GM18909 (cell line): ENCODE measurements around the gene ELMOD3.
"Not testable (repeated sequence)": the region's sequence is repeated elsewhere in the genome, so short reads cannot be mapped to it uniquely, and the experiment has no call there.

Experiments
- ATAC-seq: cut with Tn5 transposase; IDR thresholded peaks from one replicate; pipeline ENCODE4 v1.9.1; 2021; ENCODE audit warnings: mild to moderate bottlenecking; ENCODE audit not compliant: unreplicated experiment, poor library complexity

Gene ELMOD3

GRCh38 chr2:85354286-85355072, at the start of gene ELMOD3, which contains the start of gene RETSAT:
TSS of gene ELMOD3 (plus strand) at chr2:85354769. CDS start at chr2:85357199, 2,430 bp downstream.
TSS of gene RETSAT (minus strand) at chr2:85354528. CDS start at chr2:85354507, 21 bp downstream.
- ATAC-seq, result peak; percentile 97

DNA sequence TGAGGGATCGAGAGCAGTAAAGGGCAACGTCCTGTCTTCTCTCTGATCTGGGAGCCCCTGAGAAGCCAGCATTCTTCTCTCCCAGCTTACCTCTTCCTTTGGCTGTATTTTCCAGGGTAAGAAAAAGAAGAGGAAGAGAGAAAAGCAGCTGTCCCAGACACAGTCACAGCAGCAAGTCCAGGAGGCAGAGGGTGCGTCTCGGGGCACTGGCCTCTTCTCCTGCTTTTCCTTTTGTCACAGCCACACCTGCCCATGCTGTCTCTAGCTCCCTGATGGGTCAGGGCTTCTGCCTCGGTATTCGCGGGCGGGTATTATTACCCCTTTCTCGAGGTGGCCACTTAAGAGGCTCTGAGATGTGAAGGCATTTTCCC, 47.1 kb upstream of the ELMOD3 start:
- ATAC-seq, result no peak

- ATAC-seq, result no peak
These were observed 46.4 kb upstream of the ELMOD3 start for GRCh38 chr2:85308201-85308600.

DNA sequence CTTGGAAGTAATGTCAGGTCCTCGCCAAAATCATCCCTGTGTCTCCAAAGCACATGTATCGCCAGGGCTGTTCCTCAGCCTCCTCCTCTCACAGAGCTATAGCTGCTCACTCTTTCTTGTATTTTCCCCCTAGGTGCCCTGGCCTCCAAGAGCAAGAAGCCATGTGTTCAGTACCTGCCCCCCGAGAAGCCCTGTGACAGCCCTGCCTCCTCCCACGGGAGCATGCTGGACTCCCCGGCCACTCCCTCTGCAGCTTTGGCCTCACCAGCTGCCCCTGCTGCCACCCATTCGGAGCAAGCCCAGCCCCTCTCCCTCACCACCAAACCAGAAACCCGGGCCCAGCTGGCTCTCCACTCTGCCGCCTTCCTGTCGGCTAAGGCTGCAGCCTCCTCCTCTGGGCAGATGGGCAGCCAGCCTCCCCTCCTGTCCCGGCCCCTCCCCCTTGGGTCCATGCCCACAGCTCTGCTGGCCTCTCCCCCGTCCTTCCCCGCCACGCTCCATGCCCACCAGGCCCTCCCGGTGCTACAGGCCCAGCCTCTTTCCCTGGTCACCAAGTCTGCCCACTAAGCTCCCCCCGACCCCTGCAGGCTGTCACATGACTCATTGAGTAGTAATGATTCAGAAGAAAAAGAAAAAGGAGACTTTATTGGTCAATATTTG, 45.5 kb upstream of the ELMOD3 start:
- ATAC-seq, result no peak

DNA sequence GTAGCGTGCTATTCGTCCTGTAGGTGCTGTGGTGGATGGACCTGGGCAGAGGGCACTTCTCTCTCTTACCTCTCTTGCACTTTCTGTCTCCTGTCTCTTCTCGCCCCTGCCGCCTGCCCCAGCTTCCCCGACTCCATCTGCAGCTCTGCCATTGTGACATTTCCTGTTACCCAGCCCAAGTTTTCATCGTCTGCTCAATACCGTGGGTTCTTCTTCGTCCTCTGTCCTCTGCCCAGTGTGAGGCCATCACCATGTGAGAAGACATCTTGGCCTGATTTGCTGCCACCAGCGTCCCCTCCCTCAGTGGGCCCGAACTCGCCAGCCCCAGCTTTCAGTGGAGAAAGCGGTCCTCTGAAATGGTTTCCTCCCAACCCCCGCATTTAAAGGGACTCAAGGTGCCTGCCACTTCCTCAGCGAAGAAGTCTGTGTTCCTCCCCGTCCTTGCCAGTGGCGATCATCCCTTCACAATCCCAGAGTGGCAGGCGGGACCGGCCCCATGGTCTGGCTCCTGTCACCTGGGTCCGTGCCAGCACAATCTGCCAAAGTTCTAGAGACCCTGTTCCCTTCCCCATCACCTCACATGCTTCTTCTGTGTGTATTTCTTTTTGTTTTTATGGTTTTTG, 44.8 kb upstream of the ELMOD3 start:
- ATAC-seq, result no peak

- peak; percentile 57 for ATAC-seq
These were observed 44.2 kb upstream of the ELMOD3 start for GRCh38 chr2:85310330-85310729.

DNA sequence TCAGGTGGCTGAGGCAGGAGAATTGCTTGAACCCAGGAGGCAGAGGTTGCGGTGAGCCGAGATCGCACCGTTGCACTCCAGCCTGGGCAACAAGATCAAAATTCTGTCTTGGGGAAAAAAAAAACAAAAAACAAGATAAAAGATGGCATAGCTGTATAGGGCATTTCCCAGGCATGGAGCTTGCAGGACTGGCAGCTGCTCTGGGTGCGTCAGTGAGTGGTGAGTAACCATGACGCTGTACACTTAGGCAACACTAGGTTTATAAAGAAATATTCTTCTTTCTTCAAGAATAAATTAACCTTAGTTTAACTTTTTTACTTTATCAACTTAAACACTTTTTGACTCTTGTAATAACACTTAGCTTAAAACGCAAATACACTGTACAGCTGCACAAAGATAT, 42.2 kb upstream of the ELMOD3 start:
- no peak for ATAC-seq

DNA sequence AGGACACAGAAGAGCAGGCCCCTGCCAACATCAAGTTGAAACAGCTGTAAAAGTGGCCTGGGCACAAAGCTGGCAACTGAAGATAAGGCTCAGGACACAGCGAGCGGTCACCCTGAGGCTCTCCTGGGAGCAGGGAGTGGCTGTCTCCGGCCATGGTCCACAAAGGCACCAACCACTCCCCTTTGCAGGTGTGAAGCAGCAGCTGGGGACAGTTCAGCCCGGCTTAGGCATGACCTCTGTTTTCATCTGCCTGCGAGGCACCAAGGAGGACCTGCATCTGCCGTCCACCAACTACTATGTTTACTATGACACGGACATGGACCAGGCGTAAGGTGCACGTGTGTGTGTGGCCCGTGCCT, 39.7 kb upstream of the ELMOD3 start:
- no peak for ATAC-seq

GRCh38 chr2:85315921-85316320, 38.6 kb upstream of the ELMOD3 start:
- ATAC-seq, result not testable (repeated sequence)

- no peak for ATAC-seq
These were observed 36.1 kb upstream of the ELMOD3 start for GRCh38 chr2:85318222-85319074.

DNA sequence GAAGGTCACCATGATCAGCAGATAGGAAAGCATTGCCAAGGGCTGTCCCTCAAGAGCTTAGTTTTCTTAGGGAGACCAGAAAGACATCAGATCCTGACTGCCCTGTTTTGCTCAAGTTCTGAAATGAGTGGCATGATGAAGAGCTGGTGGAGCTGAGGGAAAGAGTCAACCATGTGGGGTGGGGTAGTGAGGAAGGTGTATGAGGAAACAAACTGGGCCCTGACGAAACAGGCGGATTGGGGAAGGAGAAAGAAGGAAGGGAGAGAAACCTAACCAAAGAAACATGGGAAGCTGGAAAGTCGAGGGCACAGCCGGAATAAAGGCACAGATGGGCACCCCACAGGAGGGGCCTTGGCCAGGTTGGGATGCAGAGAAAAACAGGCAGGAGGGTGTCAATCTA, 34.8 kb upstream of the ELMOD3 start:
- no peak for ATAC-seq

DNA sequence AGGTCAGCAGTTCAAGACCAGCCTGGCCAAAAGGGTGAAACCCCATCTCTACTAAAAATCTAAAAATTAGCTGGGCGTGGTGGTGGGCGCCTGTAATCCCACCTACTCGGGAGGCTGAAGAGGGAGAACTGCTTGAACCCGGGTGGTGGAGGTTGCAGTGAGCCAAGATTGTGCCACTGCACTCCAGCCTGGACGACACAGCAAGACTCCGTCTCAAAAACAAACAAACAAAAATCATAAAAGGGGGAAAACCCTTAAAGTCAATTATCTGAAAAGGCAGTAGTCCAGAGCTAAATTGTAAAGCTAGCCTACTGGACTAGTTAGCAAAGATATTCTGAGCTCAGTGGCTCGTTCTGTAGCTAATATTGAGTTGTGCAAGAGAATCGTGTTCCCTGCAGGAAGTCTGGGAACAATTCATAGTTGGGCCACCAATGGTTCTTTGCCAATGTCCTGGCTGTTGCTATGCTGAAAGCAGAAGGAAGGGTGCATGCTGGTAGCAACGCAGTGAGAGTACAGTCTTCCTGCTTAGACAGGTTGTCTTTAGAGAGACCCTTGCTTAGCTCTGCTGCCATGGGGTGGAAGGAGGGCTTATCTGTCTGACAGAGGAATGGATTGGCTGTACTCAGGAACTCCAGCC, 31.1 kb upstream of the ELMOD3 start:
- no peak for ATAC-seq

DNA sequence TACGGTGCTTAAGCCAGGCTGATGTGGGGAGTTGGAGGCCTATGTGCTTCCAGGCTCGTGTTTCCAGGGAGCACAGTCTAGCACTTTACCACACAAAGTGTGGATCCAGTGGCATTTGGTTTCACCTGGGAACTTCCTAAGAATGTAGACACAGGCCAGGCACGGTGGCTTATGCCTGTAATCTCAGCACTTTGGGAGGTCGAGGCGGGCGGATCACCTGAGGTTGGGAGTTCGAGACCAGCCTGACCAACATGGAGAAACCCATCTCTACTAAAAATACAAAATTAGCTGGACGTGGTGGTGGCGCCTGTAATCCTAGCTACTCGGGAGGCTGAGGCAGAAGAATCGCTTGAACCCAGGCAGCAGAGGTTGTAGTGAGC, 30.6 kb upstream of the ELMOD3 start:
- ATAC-seq, result not testable (repeated sequence)

- ATAC-seq, result no peak
These were observed 29.7 kb upstream of the ELMOD3 start for GRCh38 chr2:85324639-85325465.

- no peak for ATAC-seq
These were observed 29.1 kb upstream of the ELMOD3 start for GRCh38 chr2:85325466-85325811.

DNA sequence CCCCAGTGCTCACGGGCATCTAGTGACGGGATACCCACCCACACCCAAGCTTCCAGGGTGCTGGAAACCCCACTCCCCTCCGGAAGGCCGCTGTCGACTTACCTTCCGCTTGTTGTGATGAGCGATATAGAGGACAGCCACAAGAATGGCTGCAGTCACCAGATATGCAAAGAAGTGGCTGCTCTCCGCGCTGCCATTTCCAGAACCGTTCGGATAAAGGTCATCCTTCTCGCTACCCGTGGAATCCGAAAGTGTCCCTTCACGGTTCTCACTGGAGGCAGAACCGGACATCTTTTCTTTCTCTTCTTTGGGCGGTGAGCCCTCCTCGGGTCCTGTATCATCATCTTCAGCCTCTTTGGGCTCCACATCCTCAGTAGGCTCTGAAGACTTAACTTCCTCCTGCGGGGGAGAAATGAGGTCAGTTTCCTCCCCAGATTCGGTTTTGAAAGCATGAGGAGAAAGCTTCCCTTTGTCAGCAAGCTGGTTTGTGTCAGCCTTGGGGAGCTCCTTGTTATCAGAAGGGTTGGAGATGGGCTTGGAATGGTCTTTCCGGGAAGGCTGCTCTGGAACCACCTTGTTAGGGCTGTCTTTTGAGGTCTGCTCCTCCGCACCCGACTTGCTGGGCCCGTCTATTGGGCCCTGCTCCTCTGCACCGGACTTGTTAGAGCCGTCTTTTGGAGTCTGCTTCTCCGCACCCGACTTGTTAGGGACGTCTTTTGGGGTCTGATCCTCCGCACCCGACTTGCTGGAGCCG, 28.0 kb upstream of the ELMOD3 start:
- ATAC-seq, result peak; percentile 32

DNA sequence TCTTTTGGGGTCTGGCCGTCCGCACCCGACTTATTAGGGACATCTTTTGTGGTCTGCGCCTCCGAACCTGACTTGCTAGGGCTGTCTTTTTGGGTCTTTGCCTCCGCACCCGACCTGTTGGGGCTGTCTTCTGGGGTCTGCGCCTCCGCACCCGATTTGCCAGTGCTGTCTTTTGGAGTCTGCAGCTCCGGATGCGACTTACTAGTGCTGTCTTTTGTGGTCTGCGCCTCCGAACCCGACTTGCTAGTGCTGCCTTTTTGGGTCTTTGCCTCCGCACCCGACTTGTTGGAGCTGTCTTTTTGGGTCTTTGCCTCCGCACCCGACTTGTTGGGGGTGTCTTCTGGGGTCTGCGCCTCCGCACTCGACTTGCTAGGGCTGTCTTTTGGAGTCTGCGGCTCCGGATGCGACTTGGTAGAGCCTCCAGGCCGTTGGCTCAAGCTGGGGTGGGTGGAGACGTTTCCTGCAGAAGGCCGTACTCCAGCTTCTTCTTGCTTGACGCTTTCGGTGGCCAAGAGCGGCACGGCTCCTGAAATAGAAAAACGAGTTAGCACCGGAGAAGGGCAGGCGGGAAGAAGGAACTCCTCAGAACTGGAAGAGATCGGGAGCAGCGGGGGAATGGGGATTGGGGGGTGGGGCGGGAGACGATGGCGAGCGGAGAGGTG, 27.3 kb upstream of the ELMOD3 start:
- ATAC-seq, result peak; percentile 32
